ENCODE measurements around the gene SETD4. TPM values are rescaled to one million over a fixed set of nuclear protein-coding genes. Genes with fewer than 3 reads are reported as not detected.

Gene SETD4
- total and polyA plus RNA-seq, 2 donors = 13.5 to 33.9 TPM

DNA sequence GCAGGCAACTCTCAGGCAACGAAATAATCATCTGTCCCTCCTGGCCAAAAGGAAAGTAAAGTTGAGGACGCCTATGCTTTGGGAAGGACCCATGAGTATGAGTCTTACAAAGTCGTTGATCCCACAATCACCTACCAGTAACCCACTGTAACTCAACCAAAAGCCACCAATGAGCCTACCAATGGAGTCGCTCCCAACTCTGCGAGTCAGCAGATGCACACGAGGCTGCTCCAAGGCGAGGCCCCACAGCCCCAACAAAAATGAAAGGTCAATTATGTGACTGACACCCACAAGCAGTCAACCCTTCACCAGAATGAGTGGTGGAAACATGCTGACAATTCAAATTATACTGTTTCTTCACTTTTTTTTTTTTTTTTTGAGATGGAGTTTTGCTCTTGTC is 12.0 kb downstream of the SETD4 start:
- H3K4me3 ChIP-seq (ENCODE audit: low read depth, low read length) = no peak overlapping the region
- H3K4me1 ChIP-seq (ENCODE audit: insufficient read depth) = no peaks in the 10 kb centered on the region
- WGBS = 94% methylated on average over 7 of the region's 7 CpGs
- DNase-seq (ENCODE audit: extremely low spot score) = no peak
- H3K36me3 ChIP-seq (ENCODE audit: insufficient read depth) = peaks cover 4% of the 10 kb centered on the region
- no peak overlapping the region for H3K27ac ChIP-seq (ENCODE audit: low read depth)

DNA sequence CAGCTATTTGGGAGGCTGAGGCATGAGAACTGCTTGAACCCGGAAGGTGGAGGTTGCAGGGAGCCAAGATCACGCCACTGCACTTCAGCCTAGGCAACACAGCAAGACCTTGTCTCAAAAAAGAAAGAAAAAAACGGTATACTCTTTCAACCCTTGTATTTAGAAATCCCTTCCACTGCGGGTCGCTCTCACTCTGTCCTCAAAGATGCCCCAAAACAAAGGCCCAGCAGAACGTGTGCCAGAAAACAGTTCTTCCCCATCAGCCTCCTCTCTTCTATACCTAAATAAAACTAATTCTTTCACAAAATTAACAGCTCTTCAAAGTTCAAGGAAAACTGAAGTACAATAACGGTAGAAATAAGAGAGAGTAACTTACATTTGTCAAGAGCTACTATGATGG is 13.2 kb downstream of the SETD4 start:
- WGBS = 78% methylated on average over 7 of the region's 7 CpGs
- no peak for DNase-seq (ENCODE audit: extremely low spot score)
- H3K36me3 ChIP-seq (ENCODE audit: insufficient read depth) = peaks cover 2% of the 10 kb centered on the region
- no peak overlapping the region for H3K27ac ChIP-seq (ENCODE audit: low read depth)
- H3K4me1 ChIP-seq (ENCODE audit: insufficient read depth) = no peaks in the 10 kb centered on the region
- no peak overlapping the region for H3K4me3 ChIP-seq (ENCODE audit: low read depth, low read length)

DNA sequence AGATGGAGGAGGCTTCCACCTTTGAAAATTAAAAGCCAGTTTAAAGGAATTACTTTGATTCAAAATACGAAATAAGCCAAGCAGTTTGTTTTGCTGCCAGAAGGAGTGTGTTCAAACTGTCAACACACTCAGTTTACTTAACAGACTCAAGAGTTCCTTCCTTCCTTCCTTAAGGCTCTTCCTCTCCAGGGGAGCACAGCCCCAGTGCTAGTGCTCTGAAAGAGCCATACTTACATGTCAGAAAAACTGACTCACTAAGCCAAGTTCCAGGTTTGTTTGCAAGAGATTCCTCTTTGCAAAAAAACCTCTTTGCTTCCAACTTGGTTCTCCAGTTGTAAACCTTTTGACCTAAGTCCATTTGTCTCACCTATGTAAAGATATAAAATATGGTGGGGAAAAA is 14.3 kb downstream of the SETD4 start:
- no peaks in the 10 kb centered on the region for H3K4me1 ChIP-seq (ENCODE audit: insufficient read depth)
- H3K27ac ChIP-seq (ENCODE audit: low read depth) = no peak overlapping the region
- no peak for DNase-seq (ENCODE audit: extremely low spot score)
- H3K36me3 ChIP-seq (ENCODE audit: insufficient read depth) = peaks cover 2% of the 10 kb centered on the region
- H3K4me3 ChIP-seq (ENCODE audit: low read depth, low read length) = no peak overlapping the region
- WGBS = 70% methylated on average over 1 of the region's 1 CpG

DNA sequence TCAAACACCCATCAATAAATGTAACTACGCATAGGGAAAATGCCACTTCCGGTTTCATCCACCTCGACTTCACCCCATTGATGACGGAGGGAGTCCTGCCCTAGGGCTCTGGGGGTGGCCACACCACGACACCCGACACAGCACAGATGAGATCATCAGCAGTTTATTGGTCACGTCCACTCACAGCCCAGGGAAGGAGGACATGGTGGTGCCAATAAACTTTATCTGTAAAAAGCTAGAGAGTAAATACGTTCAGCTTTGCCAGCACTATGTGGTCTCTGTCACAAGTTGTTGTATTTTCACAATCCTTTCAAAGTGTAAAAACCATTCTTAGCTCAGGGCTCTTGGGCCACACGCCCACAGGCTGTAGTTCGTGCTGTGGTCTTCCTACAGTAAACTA is 16.3 kb downstream of the SETD4 start:
- peaks cover 2% of the 10 kb centered on the region for H3K36me3 ChIP-seq (ENCODE audit: insufficient read depth)
- no peak for DNase-seq (ENCODE audit: extremely low spot score)
- no peak overlapping the region for H3K27ac ChIP-seq (ENCODE audit: low read depth)
- no peaks in the 10 kb centered on the region for H3K4me1 ChIP-seq (ENCODE audit: insufficient read depth)
- WGBS = 64% methylated on average over 10 of the region's 10 CpGs
- no peak overlapping the region for H3K4me3 ChIP-seq (ENCODE audit: low read depth, low read length)

DNA sequence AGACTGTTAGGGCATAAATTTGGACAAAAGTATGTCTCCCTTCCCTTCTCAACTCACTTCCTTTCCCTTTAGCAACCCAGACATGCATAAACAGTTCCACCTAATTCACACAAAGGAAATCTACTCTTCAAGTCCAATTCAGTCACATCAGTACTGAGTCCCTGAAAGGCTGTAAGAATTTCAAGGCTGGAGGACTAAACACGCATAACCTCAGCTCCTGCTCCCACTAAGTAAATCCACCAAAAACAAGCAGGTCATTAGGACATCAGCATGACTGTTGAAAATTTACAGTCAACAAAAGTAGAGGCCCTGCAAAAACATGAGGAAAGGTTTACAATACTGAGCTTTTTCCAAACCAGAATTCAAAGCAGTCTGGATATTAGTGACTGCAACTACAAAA is 18.4 kb downstream of the SETD4 start:
- 85% methylated on average over 1 of the region's 1 CpG for WGBS
- no peak overlapping the region for H3K27ac ChIP-seq (ENCODE audit: low read depth)
- H3K4me3 ChIP-seq (ENCODE audit: low read depth, low read length) = no peak overlapping the region
- no peaks in the 10 kb centered on the region for H3K4me1 ChIP-seq (ENCODE audit: insufficient read depth)
- peaks cover 2% of the 10 kb centered on the region for H3K36me3 ChIP-seq (ENCODE audit: insufficient read depth)
- no peak for DNase-seq (ENCODE audit: extremely low spot score)

DNA sequence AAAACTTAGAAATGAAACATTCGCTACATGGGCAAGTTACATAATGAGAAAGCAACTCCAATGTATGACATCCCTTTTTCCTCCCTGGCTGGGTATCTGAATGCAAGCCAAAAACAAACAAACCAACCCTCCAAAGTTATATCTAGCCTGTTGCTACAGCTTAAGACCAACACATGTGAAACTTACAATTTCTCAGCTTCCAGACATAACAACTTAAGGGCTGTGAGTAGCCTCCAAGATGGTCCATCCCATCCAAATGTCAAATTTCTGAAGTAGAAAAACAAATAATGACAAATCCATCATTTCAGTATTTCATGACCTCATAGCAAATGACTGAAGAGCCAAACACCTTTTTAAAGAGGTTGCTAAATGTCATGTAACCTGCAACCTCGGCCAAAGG is 19.9 kb downstream of the SETD4 start:
- Histone ChIP-seq H3K36me3 (ENCODE audit: insufficient read depth) (peaks cover 2% of the 10 kb centered on the region), H3K27ac (ENCODE audit: low read depth) (no peak overlapping the region), H3K4me3 (ENCODE audit: low read depth, low read length) (no peak overlapping the region), H3K4me1 (ENCODE audit: insufficient read depth) (no peaks in the 10 kb centered on the region)
- WGBS = 89% methylated on average over 2 of the region's 2 CpGs
- DNase-seq (ENCODE audit: extremely low spot score) = no peak

DNA sequence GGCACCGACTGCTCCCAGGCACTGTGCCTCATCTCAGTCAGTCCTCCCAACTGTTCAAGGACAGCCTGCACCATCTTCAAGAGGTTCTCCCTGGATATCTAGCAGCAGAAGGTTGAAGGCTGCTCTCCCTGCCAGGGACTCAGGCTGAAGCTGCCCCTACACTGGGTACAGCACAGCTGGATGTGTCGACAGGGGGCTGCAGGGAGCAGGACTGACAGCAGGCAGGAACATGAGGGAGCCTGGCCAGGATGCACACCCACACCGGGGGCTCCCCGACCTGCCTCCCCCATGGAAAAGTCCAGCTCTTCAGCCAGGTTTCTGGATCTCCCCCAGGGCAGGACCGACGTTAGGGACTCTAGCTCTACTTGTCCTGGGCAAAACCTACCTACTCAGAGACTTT is 20.5 kb downstream of the SETD4 start:
- Histone ChIP-seq H3K36me3 (ENCODE audit: insufficient read depth) (peaks cover 1% of the 10 kb centered on the region), H3K4me1 (ENCODE audit: insufficient read depth) (no peaks in the 10 kb centered on the region), H3K27ac (ENCODE audit: low read depth) (no peak overlapping the region), H3K4me3 (ENCODE audit: low read depth, low read length) (no peak overlapping the region)
- DNase-seq (ENCODE audit: extremely low spot score) = no peak
- WGBS = 87% methylated on average over 6 of the region's 6 CpGs

DNA sequence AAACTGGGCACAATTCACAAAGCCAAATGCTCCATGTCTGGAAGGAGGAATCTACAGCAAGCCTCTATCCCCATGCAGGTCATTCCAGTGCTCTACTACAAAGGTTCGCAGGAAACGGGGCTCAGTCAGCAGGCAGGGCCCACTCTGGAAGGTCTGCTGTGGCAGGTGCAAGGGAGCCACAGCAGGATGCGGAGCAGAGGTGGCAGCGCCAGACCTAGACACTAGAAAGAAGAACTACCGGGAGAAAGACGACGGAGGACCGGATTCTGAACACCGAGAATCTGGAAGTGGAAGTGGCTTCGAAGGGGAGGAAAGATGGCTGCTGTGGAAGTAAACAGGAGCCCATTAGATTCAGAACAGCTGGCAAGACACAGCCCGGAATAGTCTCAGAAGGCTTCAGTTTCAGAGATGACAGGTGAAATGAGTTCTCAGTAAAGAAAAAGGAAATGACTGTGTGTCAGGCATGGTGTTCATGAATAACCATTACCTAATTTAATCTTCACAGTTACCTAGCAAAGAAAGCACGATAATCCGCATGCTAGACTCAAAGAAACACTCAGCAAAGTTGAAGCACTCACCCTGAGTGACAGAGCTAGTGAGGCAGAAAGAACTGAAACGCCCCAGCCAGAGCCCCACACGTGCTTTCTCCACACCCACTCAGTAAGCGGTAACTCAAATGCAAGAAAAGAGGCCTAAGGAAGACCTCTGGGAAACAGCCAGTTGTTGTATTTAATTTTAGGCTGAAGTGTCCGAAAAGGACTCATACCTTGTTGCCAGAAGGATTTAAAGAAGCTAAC is 21.4 kb downstream of the SETD4 start:
- Histone ChIP-seq H3K4me1 (ENCODE audit: insufficient read depth) (no peaks in the 10 kb centered on the region), H3K4me3 (ENCODE audit: low read depth, low read length) (no peak overlapping the region), H3K27ac (ENCODE audit: low read depth) (no peak overlapping the region), H3K36me3 (ENCODE audit: insufficient read depth) (no peaks in the 10 kb centered on the region)
- no peak for DNase-seq (ENCODE audit: extremely low spot score)
- 93% methylated on average over 17 of the region's 17 CpGs for WGBS

DNA sequence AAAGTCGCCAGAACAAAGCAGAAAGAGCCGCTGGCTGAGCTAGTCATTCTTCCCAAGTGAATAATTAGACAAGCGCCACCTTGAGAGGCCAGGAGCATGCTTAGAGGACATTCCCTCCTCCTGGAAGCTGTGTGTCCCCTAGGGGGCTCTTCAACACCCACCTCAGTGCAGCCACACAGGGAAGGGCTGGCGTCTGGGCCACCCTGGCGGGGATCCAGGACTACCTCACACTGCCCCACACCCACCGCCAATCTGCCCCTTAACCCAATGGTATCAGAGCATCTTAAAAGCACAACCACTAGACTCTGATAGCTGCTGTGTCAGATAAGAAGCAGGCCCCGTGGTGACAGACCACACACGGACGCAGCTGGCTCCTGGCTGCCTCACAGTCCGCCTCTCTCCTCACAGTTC is 24.9 kb downstream of the SETD4 start:
- 69% methylated on average over 10 of the region's 10 CpGs for WGBS
- no peak overlapping the region for H3K4me3 ChIP-seq (ENCODE audit: low read depth, low read length)
- no peak for DNase-seq (ENCODE audit: extremely low spot score)
- H3K27ac ChIP-seq (ENCODE audit: low read depth) = no peak overlapping the region
- H3K36me3 ChIP-seq (ENCODE audit: insufficient read depth) = no peaks in the 10 kb centered on the region
- H3K4me1 ChIP-seq (ENCODE audit: insufficient read depth) = no peaks in the 10 kb centered on the region

DNA sequence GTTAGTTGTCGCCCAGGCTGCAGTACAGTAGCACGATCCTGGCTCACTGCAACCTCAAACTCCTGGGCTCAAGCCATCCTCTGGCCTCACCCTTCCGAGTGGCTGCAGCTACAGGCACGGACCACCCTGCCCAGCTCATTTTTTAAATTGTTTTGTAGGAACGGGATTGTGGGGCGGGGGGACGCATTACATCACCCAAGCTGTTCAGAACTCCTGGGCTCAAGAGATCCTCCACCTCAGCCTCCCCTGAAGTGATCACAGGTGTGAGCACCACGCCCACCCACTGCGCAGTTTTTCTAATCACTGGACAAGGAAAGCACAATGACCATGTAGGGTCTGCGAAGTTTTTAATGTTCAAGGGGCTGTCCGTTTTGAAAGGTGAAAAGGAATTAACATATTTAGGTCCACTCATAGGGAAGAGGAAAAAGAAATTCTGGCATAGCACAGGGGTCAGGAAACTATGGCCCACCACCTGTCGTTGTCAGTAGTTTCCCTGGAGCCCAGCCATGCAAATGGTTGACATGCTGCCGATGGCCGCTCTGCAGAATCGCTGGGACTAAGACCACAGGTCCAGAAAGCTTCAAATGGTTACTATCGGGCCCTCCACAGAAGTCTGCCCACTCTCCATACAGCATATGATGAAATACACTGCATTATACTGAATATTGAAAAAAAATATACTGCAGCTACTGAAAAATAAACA is 26.0 kb downstream of the SETD4 start:
- H3K36me3 ChIP-seq (ENCODE audit: insufficient read depth) = no peaks in the 10 kb centered on the region
- no peaks in the 10 kb centered on the region for H3K4me1 ChIP-seq (ENCODE audit: insufficient read depth)
- no peak overlapping the region for H3K27ac ChIP-seq (ENCODE audit: low read depth)
- WGBS = 79% methylated on average over 16 of the region's 16 CpGs
- no peak for DNase-seq (ENCODE audit: extremely low spot score)
- no peak overlapping the region for H3K4me3 ChIP-seq (ENCODE audit: low read depth, low read length)

DNA sequence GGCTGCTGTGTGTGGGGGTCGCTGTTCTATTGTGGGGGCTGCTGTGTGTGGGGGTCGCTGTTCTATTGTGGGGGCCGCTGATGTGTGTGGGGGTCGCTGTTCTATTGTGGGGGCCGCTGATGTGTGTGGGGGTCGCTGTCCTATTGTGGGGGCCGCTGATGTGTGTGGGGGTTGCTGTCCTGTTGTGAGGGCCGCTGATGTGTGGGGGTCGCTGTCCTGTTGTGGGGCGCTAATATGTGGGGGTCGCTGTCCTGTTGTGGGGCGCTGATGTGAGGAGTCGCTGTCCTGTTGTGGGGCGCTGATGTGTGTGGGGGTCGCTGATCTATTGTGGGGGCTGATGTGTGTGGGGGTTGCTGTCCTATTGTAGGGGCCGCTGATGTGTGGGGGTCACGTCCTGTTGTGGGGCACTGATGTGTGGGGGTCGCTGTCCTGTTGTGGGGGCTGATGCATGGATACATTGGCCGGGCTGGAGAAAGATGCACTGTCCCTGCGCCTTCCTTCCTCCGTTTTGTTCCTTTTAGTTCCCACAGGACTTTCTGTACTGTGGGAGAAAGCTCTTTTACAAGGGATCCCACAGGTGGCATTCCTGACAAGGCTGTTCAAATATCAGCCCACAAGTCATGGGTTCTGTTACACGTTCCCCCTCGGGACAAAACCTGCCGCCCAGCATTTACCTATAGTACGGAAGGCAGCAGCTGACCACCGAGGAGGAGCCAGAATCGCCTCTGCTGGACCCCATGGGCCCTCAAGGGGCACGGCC is 27.5 kb downstream of the SETD4 start:
- H3K27ac ChIP-seq (ENCODE audit: low read depth) = no peak overlapping the region
- H3K4me3 ChIP-seq (ENCODE audit: low read depth, low read length) = no peak overlapping the region
- no peaks in the 10 kb centered on the region for H3K36me3 ChIP-seq (ENCODE audit: insufficient read depth)
- 90% methylated on average over 28 of the region's 28 CpGs for WGBS
- no peak for DNase-seq (ENCODE audit: extremely low spot score)
- no peaks in the 10 kb centered on the region for H3K4me1 ChIP-seq (ENCODE audit: insufficient read depth)

DNA sequence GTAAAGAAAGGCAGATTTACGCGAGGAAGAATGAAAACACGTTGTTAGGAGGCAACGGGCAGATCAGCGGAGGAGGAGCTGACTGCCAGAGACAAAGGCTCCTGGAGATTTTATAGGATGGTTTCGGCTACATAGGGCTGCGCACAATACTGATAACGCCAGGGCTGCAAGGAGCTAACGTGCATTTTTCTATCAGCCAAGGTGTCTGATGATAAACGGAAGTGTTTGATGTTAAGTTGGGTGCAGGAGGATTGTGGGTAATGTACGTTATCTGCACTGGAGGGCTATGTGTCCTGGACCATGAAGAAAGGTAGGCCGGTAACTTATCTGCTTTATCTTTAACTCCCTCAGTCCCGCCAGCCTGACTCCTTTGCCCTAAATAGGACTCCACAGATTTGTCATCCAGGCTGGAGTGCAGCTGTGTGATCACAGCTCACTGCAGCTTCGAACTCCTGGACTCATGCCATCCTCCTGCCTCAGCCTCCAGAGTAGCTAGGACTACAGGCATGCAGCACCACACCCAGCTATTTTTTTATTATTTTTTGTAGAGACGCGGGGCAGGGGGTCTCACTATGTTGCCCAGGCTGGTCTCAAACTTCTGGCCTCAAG is 29.6 kb downstream of the SETD4 start:
- no peak for DNase-seq (ENCODE audit: extremely low spot score)
- WGBS = 27% methylated on average over 16 of the region's 16 CpGs
- H3K4me3 ChIP-seq (ENCODE audit: low read depth, low read length) = no peak overlapping the region
- H3K36me3 ChIP-seq (ENCODE audit: insufficient read depth) = no peaks in the 10 kb centered on the region
- H3K4me1 ChIP-seq (ENCODE audit: insufficient read depth) = no peaks in the 10 kb centered on the region
- no peak overlapping the region for H3K27ac ChIP-seq (ENCODE audit: low read depth)

DNA sequence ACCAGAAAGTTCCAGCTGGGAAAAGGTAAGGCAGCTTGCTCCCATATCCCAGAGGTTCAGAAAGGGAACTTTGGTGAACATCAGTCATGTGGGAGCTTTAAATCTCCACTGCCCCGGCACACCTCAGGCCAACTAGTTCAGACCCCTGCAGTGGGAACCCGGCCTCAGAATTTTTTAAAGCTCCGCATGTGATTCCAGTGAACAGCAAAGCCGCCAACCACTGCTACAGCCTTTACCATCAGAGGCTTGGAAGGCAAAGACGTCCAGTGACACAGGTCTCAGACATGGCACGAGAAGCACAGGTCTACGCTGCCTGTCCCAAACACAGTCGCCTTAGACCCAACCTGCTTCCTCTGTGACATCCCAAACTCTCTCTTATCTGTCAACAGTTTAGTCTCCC is 31.0 kb downstream of the SETD4 start:
- Histone ChIP-seq H3K4me3 (ENCODE audit: low read depth, low read length) (no peak overlapping the region), H3K27ac (ENCODE audit: low read depth) (no peak overlapping the region), H3K4me1 (ENCODE audit: insufficient read depth) (no peaks in the 10 kb centered on the region), H3K36me3 (ENCODE audit: insufficient read depth) (no peaks in the 10 kb centered on the region)
- WGBS = 88% methylated on average over 8 of the region's 8 CpGs
- DNase-seq (ENCODE audit: extremely low spot score) = no peak
